NCI-H82 (cell line): ENCODE measurements around the gene FAM240B.

Experiments
- DNase-seq: peaks from one replicate; lab custom pipeline; 2025; lab: John Stamatoyannopoulos, UW

FAM240B gene

DNA sequence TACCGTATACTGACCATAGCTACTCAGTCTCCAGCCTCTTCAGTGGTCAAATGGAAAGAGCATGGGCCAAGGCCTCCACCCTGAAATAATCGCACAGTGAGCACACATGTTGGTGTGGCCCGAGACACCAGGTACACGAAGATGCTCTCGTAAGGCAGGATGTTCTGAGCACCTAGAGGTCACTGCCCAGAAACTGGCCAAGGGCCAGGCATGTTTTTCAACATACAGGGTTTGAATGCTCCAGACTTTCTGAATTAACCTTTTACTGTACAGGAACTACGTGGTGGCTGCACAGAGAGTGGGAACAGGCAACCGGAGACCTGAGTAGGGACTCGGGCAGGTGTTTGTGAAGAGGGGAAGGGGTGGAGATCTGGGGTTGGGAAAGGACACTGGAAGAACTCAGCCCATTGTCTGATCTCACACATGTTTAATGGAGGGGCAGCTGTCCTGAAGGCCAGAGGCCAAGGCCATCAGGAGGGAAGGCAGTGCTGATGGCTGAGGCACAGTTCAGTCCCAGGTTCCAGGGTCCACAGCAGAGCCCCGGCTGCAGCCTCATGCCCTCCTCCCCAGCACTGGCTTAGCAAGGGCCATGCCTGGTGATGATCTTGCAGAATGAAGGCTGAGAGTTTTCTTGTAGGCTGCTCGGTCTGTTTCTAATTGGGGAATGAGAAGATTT is 51.0 kb downstream of the FAM240B start:
- no peak for DNase-seq

- no peak for DNase-seq
Observed at GRCh38 chr9:38662763-38663593, 57.0 kb downstream of the FAM240B start.

DNA sequence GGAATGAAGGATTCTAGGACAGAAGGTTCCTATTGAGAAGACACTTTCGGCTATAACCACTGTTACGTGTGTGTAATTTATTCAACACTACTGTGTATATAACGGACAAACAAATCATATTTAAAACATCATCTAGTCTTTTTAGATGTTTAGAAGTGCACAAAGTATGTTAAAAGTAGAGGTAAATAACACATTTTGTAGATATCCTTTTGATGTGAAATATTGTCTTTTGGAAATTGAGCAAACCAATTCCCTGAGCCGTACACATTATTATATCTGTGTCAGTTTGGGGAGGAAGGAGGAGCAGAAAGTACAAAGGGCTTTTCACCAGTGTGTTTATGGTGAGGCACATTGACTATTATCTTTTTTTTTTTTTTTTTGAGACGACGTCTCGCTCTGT is 60.4 kb downstream of the FAM240B start:
- no peak for DNase-seq

DNA sequence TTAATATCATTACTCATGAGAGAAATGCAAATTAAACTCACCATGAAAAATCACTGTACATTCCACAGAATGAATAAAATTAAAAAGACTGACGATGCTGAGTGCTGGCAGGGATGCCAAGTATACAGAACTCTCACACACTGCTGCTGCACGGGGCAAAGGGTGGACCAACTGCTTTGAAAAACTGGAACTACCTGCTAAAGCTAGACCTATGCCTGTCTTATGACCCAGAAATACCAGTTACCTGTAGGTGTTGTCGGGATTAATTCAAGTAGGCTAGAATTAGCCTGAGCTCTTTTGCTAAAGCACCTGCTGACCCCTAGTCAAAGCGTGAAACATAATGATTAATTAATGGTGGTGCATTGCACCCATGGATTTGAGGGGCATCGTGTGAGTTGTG is 63.0 kb downstream of the FAM240B start:
- DNase-seq = no peak

- DNase-seq = no peak
Observed at GRCh38 chr9:38652486-38652885, 67.4 kb downstream of the FAM240B start.

- no peak for DNase-seq
Observed at GRCh38 chr9:38652044-38652443, 67.9 kb downstream of the FAM240B start.

DNA sequence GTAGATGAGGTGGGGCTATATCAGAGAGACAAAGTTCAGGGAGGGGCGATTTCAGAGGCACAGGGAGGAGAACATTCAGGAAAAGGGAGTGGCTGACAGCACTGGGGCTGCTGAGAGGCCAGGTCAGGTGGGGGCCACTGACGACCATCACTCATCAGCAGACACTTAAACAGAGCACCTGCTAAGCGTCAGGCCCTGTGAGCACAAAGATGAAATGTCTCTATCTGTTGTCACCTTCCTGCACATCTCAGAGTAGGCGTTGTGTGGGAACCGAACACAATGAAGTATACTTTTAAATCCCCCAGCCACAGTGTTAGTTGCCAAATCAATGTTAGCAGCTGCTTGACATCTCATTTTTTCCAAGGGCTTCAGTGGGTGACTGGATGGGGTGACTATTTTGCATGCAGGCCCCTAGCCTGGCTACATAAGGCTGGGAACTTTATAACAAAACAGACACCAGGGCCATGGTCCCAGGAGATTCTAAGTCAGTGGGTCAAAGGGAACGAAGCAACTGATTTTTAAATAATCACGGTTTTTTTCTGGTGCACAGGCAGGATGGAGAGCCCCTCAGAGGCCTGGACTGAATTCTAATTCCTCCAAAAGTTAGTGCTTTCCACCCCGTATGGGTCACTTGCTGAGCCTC is 68.4 kb downstream of the FAM240B start:
- no peak for DNase-seq

GRCh38 chr9:38650564-38650963 is 69.4 kb downstream of the FAM240B start:
- no peak for DNase-seq

GRCh38 chr9:38649731-38650363 is 70.1 kb downstream of the FAM240B start:
- DNase-seq = no peak

DNA sequence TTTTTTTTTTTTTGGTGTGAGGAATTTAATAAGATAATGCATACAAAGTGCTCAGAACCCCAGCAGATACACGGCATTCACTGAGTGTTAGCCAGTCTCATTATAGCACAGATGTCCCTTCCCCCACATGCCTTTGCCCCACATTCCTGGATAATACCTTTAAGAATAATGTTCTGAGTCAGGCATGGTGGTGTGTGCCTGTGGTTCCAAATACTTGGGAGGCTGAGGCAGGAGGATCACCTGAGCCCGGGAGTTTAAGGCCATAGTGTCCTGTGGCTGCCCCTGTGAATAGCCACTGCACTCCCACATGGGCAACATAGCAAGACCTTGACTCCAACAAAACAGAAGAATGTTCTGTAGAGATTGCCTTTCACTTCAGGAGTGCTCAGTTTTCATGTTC is 75.3 kb downstream of the FAM240B start:
- DNase-seq = no peak
